ENCODE data around the gene MED13L. TPM values are rescaled to one million over a fixed set of nuclear protein-coding genes. Genes with fewer than 3 reads are reported as not detected.

MED13L gene
- total and polyA plus RNA-seq, 2 of the 8 experiments (the other 6 are each of a cell fraction or from before 2014, with no cell fraction given) = 15.9 to 51.7 TPM

DNA sequence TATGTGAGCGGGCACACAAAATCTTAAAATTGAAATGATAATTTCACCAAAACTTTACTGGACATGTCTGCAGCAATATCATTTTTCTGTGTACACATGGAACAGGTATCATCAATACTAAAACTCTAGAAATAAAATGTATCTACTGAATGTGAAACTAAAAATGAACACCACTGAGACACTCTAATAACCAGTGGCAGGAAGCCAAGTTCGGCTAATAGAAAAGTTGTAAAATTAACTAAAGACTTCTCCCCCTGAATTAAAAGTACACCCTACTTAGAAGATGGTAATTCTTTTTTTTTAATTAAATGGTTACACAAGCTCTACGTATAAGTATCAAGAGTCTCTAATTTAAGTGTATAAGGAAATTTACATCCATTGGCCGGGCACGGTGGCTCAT, 227.2 kb downstream of the MED13L start:
- Histone ChIP-seq H2BK120ac (replicated peaks; ENCODE audit: low read depth, low read length) (no peak overlapping the region), H3K27me3 (replicated peaks in 1 of 4; ENCODE audit: control insufficient read depth in 3 of 4, extremely low read depth in 1 of 4, insufficient read depth in 3 of 4, low read length in 3 of 4) (no peaks in the 10 kb centered on the region), H3K9me3 (ENCODE audit: insufficient read depth in 2 of 2, low read depth in 1 of 2, low read length in 1 of 2) (no peaks in the 10 kb centered on the region), H2AFZ (ENCODE audit: low read length) (no peak overlapping the region), H3K18ac (ENCODE audit: extremely low read depth, low read length) (no peak overlapping the region), H3K79me1 (ENCODE audit: low read depth, low read length) (no peaks in the 10 kb centered on the region), H3K4me3 (ENCODE audit: extremely low read depth in 1 of 4, insufficient read depth in 2 of 4, low read depth in 3 of 4, low read length in 4 of 4) (no peak overlapping the region), H3K23me2 (ENCODE audit: low read depth, low read length) (no peaks in the 10 kb centered on the region), H2BK20ac (ENCODE audit: low read length) (no peak overlapping the region), H3K4me1 (replicated peaks in 1 of 4; ENCODE audit: control insufficient read depth in 3 of 4, insufficient read depth in 4 of 4, low read length in 3 of 4) (no peaks in the 10 kb centered on the region; a peak in 1 of 7 replicates), H2BK15ac (ENCODE audit: low read length) (no peak overlapping the region), H3K14ac (ENCODE audit: insufficient read length) (no peak overlapping the region), H3K27ac (ENCODE audit: low read depth, low read length) (no peak overlapping the region), H3K4me2 (ENCODE audit: insufficient read depth in 1 of 2, low read depth in 2 of 2, low read length in 2 of 2) (no peak overlapping the region), H4K20me1 (replicated peaks in 1 of 2; ENCODE audit: control insufficient read depth in 1 of 2, insufficient read depth in 2 of 2, low read length in 2 of 2) (peaks cover 2 to 3% of the 10 kb centered on the region in 2 experiments), H2BK5ac (ENCODE audit: low read depth, low read length) (no peak overlapping the region), H3K36me3 (ENCODE audit: control insufficient read depth in 2 of 4, insufficient read depth in 4 of 4, low read length in 3 of 4) (no peaks in the 10 kb centered on the region), H3K79me2 (ENCODE audit: control insufficient read depth in 1 of 2, insufficient read depth in 2 of 2, low read length in 2 of 2) (peaks cover 0 to 13% of the 10 kb centered on the region in 2 experiments; a peak in 2 of 4 replicates), H3K56ac (replicated peaks; ENCODE audit: insufficient read length, low read depth, low read length) (no peak overlapping the region), H2AK5ac (ENCODE audit: low read depth, low read length) (no peak overlapping the region), H3K9ac (replicated peaks in 1 of 4; ENCODE audit: extremely low read depth in 1 of 4, low read depth in 3 of 4, low read length in 3 of 4) (no peak overlapping the region), H2BK12ac (ENCODE audit: low read depth, low read length) (no peak overlapping the region), H3K23ac (ENCODE audit: insufficient read length) (no peak overlapping the region), H3K4ac (replicated peaks; ENCODE audit: insufficient read length, low read depth, low read length) (no peak overlapping the region), H4K8ac (ENCODE audit: extremely low read depth, insufficient read depth, low read length) (no peak overlapping the region), H4K91ac (replicated peaks; ENCODE audit: insufficient read length, low read length) (no peak overlapping the region), H4K5ac (ENCODE audit: insufficient read length, low read depth, low read length) (no peak overlapping the region)
- WGBS, 2 experiments (ENCODE audit: extremely low coverage in 1 of 2, insufficient coverage in 1 of 2, insufficient read length in 1 of 2, insufficient replicate concordance in 2 of 2, low coverage in 1 of 2, low lambda C conversion rate in 2 of 2, missing lambda C conversion rate in 1 of 2) = 86% methylated on average over 5 of the region's 5 CpGs; no CpG with 5 or more reads in 1 of the 2 experiments
- FAIRE-seq = no peak
- CTCF ChIA-PET (ENCODE audit: partially characterized antibody) = no interaction called here
- POLR2A ChIA-PET (ENCODE audit: partially characterized antibody) = no interaction called here
- DNase-seq (ENCODE audit: low read depth in 1 of 2, low spot score in 2 of 2) = no peak
- TF ChIP-seq TBP (IDR thresholded peaks at IDR 0.05; ENCODE audit: low read depth, low read length) (no peak), RNF2 (IDR thresholded peaks at IDR 0.05; ENCODE audit: borderline replicate concordance, low read depth, low read length, missing control alignments, poor library complexity, severe bottlenecking) (no peak), CHD1 (IDR thresholded peaks at IDR 0.05; ENCODE audit: low read depth, low read length) (no peak), KDM4A (IDR thresholded peaks at IDR 0.05; ENCODE audit: low read depth, low read length, severe bottlenecking) (no peak), SP1 (IDR thresholded peaks at IDR 0.05; ENCODE audit: low read depth, low read length) (no peak), EGR1 (IDR thresholded peaks at IDR 0.05; ENCODE audit: borderline replicate concordance, low read depth, low read length) (no peak), CHD2 (IDR thresholded peaks at IDR 0.05; ENCODE audit: low read length) (no peak), TEAD4 (IDR thresholded peaks at IDR 0.05; ENCODE audit: low read depth, low read length) (no peak), CBX8 (IDR thresholded peaks at IDR 0.05; ENCODE audit: borderline replicate concordance, low read depth, low read length) (no peak), YY1 (IDR thresholded peaks at IDR 0.05; ENCODE audit: low read depth, low read length) (no peak), TAF1 (IDR thresholded peaks at IDR 0.05; ENCODE audit: low read depth, low read length) (no peak), GTF2F1 (IDR thresholded peaks at IDR 0.05; ENCODE audit: borderline replicate concordance, low read depth, low read length) (no peak), NRF1 (IDR thresholded peaks at IDR 0.05; ENCODE audit: low read depth, low read length) (no peak), CTBP2 (IDR thresholded peaks at IDR 0.05; ENCODE audit: borderline replicate concordance, insufficient read depth, insufficient read length, low read length) (no peak), JUN (IDR thresholded peaks at IDR 0.05; ENCODE audit: low read depth, low read length) (no peak)
- TF ChIP-seq, protein P1, sequence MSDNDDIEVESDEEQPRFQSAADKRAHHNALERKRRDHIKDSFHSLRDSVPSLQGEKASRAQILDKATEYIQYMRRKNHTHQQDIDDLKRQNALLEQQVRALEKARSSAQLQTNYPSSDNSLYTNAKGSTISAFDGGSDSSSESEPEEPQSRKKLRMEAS (IDR thresholded peaks at IDR 0.05) = no peak
